ENCODE measurements around the gene RPS6KA2.

Gene RPS6KA2

DNA sequence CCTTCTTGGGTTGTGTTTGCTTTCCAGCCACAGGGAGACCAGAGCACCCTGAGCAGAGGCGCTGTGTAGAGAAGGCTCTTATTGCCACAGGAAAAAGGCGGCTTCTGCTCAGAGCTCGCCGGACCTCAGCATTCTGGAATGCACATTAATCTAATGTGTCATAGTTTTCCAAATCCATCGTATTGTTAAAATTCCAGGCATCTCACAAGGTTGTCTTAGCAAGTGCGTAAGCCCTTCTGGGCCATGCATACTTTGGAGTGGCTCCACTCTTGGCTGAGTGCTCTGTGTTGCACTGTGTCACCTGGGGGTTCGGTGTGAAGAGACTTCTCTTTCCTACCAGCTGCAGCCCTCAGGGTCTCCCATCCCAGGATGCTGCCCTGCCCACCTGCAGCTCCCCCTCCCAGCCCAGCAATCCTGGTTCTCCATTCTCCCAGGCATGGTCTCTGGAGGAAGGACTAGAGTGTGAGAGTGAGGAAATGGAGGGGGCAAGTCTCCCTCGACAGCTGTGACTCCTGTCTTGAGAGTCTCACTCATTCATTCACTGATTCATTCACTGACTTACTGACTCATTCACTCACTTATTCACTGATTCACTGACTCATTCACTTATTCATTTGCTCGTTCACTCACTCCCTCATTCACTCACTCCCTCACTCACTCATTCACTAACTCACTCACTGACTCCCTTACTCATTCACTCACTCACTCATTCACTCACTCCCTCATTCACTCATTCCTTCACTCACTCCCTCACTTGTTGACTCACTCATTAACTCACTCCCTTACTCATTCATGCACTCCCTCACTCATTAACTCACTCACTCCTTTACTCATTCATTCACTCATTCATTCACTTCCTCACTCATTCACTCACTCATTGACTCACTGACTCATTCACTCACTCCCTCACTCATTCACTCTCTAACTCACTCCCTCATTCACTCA, 160.6 kb downstream of the RPS6KA2 start:
- no peak for DNase-seq (ENCODE audit: low read depth in 2 of 2)

DNA sequence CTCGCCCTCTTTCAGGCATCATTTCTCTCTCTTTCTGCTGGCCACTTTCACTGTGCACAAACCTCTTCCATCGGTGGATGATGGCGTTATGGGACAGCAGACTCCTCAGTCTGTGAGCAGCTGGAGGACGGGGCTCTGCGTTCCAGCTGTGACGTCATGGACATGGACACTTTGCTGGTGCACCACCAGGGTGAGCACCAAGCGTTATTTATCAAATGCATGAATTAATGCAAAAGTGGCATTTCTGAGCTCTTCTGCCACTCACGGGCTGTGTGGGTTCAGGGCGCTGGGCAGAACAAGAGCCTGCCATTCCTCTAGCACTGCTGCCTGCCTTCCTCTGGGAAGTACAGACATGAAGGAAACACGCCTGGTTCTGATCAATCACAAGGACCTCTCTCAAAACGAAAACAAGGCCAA, 161.4 kb downstream of the RPS6KA2 start:
- no peak for DNase-seq (ENCODE audit: low read depth in 2 of 2)

DNA sequence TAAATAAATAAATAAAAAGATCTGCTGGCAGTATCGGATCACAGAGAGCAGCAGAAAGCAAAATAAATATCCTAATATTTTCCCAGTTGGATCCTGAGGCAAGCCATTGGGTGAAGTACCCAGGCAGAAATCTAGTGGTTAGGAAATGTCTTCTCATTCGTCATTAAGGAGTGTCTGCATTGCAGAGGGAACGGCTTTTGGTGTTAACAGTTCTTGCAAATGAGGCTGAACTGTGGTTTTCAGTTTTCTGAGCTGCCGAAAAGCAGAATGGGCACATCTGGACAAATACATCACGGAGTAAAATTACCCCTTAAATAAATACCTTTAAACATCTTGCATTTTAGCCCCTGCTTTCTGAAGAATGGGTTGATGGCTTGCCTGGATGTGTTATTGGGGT, 162.1 kb downstream of the RPS6KA2 start:
- DNase-seq (ENCODE audit: low read depth in 2 of 2) = no peak

DNA sequence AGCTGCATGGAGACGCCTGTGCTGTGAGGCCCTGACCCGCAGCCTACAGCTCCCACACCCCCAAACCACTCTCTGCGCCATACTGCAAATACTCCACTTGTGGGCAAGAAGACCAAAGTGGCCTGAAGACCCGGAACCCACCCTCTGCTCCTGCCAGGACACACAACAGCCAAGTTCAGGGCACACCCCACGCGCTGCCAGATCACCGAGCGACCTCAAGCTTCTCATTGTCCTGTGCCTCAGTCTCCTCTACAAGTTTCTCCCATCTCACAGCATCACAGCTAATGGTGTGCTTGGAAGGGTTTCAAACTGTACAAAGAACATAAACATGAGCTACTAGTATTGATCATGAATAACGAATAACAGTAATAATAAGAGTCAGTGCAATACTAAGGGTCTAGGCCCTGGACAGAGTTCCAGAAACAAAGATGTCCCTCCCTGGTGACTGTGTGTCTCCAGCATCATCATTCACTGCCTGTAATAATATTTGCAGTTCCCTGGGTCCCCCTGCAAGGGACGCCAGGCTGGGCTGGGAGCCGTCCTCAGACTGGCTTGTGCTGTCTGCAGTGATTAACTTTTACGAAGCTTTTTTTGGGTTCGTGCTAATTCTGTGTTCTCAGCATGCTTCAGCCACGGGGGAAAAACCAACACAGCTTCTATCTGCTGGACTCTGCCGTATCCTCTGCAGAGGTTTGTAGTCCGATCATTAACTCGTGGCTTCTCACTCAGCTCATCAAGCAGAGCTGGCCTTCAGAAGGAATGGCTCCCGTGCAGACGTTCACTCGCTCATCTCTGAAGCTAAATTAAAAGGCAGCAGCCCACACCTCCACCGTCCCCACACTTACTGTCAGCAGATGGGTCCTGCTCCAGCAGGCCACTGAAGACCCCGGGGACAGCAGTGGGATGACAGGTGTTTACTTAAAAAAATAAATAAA, 162.7 kb downstream of the RPS6KA2 start:
- no peak for DNase-seq (ENCODE audit: low read depth in 2 of 2)

DNA sequence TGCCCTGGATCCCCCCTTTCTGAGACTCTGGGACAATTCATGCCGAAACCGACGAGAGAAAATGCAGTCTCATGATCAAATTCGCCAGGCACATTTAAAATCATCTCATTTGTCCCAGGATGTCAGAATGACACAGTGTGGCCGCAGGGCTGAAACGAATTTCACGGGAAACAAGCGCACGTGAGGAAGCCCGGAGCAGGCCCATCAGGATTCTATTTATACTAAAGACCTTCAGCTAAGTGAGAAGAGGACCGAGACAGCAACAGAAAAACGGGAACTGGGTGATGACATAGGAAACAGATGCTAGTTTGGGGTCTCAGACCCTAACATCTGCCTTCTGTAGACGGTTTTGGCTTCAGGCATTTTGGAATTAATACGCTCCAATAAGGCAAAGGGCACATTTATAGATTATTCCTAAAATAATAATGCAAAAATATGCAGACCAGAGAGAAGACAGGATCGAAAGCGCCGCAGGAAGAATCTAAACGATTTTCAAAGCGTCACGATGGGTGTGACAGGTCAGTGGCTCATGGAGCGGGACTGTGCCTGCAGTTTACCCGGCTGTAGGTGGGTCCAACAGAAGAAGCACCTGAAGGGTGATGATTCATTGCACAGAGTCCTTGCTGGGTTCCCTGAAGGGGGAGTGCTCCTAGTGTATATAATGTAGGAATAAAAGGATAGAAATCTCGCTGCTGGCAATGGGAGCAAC, 163.5 kb downstream of the RPS6KA2 start:
- DNase-seq (ENCODE audit: low read depth in 2 of 2) = no peak

DNA sequence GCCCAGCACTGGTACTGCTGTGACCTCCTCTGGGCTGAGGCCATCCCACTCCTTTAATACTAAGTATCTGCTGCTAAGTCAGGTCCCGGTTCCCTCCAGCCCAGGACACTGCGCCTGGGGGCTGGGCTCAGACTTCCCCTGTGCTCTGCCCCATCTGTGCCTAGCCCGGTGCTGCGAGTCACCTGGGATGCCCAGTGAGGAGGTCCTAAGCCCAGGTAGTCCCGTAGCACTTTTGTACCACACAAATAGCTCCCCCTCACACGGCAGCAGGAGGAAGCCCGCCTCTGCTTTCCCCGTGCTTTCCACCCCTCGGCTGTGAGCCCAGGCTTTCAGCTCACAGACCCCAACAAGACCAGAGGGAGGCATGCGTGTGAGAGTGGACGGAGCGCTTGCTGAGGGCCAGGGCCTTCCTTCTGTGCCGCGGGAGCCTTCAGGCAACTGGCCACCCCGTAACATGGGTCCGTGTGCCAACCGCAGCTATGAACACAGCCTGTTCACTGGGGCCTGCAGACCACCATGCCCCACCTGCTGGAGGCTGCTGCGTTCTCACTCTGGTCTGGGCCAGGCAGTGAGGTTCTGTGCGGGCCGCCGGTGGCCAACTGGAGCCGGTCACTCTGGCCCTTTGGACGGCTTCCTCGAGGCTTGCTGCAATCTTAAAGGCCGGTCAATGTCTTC, 164.5 kb downstream of the RPS6KA2 start:
- no peak for DNase-seq (ENCODE audit: low read depth in 2 of 2)

DNA sequence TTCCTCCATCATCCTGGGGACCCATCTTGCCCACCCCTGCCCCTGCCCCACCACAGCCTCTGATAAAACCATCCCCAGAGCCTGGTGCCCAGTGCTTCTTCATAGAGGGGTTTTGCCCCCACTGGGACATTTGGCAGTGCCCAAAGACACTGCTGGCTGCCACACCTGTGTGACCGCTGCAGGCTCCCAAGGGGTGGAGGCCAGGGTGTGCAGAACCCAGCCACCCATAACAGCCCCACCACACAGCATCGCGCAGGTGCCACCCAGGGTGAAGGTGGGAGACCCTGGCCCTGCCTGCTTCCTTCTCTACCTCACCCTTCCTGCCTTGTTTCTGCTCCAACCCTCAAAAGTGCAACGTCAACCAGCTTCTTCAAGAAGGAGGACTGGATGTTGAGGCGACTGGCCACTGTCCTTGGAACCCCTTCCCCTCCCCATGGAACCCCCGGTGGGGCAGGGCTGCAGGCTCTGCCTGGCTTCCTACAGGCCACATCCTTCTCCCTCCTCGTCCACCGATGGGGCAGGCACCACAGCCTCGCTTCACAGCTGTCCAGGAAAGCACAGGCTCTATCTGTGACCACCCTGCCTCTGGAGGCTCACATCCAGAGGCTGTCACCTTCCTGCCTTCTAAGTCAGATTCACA, 165.1 kb downstream of the RPS6KA2 start:
- no peak for DNase-seq (ENCODE audit: low read depth in 2 of 2)

DNA sequence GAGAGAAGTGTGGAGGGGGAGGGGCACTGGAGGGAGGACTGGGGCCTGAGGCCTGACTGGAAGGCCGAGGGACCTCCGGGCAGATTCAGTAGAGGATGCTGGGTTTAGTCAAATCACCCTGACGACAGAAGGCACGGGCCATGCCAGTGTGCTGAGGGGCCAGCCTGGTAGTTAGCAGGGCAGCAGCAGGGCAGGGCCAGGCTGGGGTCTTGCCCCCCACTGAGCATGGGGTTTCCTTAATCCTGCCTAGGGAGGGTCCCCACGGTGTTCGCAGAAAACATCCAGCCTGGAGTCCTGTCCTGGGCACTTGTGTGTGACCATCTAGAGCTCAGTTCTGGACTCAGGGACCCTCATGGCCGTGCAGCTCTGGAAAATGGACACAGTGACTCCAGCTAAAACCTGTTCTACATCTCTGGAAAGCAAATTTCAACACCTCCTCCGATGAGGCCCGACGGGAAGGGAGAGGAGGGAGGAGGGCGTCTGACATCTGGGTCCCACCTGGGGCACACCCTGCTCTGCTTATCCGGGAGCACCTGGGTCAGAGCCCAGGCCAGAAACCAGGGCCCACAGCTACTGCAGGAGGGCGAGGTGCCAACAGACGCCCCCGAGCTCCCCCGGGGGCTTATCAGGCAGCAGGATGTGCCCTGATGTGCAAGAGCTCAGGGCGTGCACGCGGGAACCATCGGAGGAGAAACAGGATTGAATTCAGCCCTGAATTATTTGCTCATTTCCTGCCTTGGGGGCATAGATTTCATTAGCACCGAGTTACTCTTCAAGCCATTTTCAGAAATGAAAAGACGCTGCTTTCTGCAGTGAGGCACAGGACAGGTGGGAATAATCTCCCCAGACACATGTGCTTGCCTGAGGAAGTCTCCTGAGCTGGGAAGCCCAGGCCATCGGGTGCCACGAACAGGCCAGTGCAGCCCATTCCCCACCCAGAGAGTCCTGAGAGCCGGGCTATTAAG, 166.3 kb downstream of the RPS6KA2 start:
- DNase-seq (ENCODE audit: low read depth in 2 of 2) = no peak

DNA sequence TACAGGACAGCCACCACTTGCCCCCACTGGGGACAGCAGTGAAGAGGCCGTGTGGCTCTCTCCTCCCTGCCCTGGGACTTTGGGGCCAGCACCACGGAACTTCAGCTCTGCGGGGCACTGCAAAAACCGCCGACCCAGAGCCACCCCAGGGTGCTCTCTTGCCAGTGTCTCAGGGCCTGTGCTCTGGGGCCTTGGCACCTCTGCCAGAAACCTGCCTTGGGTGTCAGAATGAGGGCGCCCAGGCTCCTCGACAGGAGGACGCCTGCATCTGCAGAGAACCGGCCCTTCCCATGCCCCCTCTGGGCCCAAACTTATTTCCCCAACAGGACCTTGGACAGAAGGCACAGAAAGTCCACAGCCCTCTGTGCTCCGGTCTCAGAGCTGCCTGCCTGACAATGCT, 167.1 kb downstream of the RPS6KA2 start:
- no peak for DNase-seq (ENCODE audit: low read depth in 2 of 2)

DNA sequence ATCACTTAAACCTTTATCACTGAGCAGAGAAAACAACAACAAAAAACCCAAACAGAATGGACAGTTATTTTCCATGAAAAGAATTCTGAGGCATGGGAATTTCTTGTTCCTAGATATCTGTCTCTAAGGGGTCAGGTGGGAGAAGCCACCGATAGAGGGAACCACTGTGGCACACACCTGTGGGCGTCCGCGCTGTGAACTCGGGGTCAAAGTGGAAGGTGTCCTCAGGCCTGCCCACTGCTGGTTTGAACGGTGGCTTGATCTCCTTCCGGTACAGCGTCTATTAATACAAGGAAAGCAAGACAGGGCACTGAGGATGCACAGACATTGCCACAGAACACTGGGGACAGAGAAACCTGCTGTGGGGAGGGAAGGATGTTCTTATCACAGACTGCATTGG, 167.8 kb downstream of the RPS6KA2 start:
- DNase-seq (ENCODE audit: low read depth in 2 of 2) = no peak

DNA sequence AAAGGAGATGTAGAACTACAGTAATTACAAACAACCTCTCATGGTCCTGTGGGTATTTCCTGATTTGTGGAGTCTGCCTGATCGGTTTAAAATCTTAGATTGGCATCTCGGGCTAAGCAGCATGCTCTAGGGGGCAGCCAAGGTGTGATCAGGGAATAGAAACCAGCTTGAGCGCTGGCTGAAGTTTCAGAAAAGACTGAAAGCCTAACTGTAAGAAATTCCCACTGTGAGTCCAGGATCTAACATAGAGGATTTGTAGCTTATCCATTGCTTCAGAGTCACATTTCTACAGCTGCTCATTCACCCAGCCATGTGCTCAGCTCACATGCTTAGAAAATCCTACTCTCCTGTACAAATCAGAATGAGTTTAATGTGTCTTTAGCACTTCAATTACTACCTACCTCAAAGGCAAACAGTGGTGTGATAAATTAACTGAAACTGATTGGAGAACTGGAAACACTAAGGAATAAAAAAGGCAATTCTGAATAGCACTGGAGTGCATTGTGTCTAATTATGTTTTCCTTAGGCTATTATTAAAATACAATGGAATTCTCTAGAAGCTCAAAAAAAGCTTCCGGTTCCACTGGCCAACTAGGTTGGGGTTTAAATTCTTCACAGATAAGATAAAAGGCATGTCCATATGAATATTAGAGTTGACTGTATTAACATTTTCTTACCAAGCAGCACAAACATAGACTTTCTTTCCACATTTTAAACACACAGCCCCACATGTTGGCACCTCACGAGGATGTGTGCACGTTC, 170.5 kb downstream of the RPS6KA2 start:
- DNase-seq (ENCODE audit: low read depth in 2 of 2) = no peak

DNA sequence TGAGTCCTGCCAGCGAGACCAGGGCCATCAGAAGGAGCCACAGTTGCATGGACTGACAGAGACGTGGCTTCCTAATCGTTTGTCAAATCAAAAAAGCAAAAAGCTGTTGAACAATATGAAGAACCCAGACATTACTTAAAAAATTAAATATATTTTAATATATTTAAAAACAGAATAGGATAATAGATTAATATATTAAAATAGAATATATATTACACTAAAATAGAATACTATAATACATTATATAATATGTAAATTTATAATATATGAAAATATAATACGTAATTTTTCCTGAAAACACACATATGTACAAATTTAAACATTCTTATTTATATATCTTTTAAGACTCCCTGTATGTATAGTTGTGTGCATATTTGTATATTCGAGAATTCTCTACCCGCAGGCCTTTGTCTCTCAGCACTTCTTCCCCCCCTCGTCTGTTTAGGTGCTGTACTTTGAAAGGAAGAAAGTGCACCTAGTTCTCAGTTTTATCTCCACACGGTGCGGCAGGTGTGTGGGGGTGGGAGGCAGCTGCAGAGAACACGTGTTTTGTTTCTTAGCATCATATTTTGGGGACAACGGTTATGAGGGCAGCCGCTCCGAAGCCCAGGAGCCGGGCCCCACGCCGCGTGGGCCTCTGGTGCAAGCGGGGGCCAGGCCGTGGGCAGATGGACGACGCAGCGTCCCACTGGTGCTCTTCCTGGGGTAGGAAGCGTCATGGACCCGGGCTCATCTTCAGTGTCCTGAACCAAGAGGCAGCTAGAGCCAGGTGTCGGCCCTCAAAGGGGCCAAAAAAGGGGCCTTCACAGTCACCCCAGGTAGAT, 172.1 kb downstream of the RPS6KA2 start:
- DNase-seq (ENCODE audit: low read depth in 2 of 2) = no peak

DNA sequence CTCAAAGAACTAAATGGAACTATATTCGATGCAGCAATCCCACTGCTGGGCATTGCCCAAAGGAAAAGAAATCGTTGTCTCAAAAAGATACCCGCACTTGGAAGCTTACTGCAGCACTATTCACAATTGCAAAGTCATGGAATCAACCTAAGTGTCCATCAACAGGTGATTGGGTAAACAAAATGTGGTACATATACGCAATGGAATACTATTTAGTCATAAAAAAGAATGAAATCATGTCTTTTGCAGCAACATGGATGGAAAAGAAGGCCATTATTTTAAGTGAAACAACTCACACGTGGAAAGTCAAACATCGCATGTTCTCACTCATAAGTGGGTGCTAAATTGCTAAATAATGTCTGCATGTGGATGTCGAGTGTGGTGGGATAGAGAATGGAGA, 173.4 kb downstream of the RPS6KA2 start:
- no peak for DNase-seq (ENCODE audit: low read depth in 2 of 2)

DNA sequence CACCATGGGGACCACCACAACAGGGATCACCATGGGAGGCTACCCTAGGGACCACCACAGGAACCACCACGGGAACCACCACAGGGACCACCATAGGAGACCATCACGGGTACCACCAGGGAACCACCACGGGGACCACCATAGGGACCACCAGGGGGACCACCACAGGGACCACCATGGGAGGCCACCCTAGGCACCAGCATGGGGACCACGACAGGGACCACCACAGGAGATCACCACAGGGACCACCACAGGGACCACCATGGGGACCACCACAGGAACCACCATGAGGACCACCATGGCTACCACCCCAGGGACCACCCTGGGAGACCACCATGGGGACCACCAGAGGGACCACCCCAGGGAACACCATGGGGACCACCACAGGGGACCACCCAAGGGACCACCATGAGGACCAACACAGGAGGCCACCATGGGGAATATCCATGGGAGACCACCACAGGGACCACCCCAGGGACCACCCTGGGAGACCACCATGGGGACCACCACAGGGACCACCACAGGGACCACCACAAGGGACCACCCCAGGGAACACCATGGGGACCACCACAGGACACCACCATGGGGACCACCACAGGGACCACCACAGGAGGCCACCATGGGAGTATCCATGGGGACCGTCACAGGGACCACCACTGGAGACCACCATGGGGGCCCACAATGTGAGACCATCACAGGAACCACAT, 176.7 kb downstream of the RPS6KA2 start:
- no peak for DNase-seq (ENCODE audit: low read depth in 2 of 2)

DNA sequence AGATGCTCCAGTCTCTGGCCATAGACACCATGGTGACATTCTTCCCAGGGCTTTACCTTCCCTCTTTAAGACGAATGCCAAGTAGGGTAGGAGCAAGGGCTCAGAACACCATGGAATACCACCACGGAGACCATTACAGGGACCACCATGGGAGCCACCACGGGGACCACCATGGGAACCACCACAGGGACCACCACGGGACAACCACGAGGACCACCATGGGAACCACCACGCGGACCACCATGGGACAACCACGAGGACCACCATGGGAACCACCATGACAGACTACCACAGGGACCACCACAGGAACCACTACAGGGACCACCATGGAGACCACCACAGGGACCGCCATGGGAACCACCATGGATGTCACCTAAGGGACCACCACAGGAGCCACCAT, 177.4 kb downstream of the RPS6KA2 start:
- no peak for DNase-seq (ENCODE audit: low read depth in 2 of 2)

DNA sequence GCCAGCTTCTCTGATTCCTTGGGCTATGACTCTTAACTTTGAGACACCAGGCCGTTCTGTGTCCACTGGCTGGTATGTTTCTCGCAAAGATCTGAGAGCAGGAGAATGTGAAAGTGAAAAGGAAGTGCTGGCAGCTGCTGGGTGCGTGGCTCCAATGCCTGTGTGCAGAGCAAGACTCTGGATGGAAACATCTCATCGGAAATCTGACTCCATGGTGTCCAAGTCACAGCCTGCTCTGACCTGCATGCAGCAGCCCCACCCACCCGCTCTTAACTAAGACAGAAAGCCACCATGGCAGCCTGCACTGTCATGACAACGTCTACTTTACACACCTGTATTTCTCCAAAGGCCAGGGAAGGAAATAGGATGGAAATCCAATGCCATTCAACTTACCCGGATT, 178.0 kb downstream of the RPS6KA2 start:
- no peak for DNase-seq (ENCODE audit: low read depth in 2 of 2)

DNA sequence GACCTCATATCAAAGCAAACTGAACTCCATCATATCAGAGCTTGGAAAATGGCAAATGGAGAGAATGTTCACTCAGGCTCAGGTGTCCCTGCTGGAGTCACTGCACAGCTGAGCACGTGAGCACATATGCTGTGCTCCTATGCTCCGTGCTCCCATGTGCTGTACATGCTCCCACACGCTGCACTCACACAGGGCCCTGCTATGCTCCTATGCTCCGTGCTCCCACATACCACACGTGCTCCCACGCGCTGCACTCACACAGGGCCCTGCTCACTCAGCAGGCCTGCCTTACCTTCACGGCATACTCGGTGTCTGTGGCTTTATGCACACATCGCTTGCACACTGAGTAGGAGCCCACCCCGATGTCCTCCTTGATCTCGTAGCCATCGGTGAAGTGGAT, 178.6 kb downstream of the RPS6KA2 start:
- no peak for DNase-seq (ENCODE audit: low read depth in 2 of 2)

Data from stimulated activated CD8-positive, alpha-beta memory T cell treated with anti-CD3 and anti-CD28 coated beads, Interleukin-15, amount 100 ng/mL, for 4 hours (primary cell).